Measurements from ENCODE around the gene ZBTB4. TPM values are rescaled to one million over a fixed set of nuclear protein-coding genes. Genes with fewer than 3 reads are reported as not detected.

The ZBTB4 gene
- total RNA-seq, 2 donors from 2014 or later: 50.5 to 67.3 TPM

DNA sequence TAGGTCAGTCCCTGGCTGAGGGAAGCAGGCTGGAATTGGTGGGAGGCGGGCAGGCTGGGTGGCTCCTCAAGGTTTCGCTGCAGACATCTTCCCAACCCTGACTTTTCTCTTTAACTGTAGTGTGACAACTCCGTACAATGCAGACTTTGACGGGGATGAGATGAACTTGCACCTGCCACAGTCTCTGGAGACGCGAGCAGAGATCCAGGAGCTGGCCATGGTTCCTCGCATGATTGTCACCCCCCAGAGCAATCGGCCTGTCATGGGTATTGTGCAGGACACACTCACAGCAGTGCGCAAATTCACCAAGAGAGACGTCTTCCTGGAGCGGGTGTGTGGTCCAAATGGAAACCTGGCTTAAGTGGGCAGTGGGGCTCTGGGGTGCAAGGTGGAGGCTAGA, 19.7 kb upstream of the ZBTB4 start:
- Histone ChIP-seq H3K36me3 (peaks cover 87% of the 10 kb centered on the region), H3K4me1 (peaks cover 0 to 13% of the 10 kb centered on the region in 2 donors), H3K27me3 (no peaks in the 10 kb centered on the region), H3K9me3 (no peaks in the 10 kb centered on the region), H3K4me3 (no peak overlapping the region), H3K27ac (no peak overlapping the region)
- TF ChIP-seq, protein P1, sequence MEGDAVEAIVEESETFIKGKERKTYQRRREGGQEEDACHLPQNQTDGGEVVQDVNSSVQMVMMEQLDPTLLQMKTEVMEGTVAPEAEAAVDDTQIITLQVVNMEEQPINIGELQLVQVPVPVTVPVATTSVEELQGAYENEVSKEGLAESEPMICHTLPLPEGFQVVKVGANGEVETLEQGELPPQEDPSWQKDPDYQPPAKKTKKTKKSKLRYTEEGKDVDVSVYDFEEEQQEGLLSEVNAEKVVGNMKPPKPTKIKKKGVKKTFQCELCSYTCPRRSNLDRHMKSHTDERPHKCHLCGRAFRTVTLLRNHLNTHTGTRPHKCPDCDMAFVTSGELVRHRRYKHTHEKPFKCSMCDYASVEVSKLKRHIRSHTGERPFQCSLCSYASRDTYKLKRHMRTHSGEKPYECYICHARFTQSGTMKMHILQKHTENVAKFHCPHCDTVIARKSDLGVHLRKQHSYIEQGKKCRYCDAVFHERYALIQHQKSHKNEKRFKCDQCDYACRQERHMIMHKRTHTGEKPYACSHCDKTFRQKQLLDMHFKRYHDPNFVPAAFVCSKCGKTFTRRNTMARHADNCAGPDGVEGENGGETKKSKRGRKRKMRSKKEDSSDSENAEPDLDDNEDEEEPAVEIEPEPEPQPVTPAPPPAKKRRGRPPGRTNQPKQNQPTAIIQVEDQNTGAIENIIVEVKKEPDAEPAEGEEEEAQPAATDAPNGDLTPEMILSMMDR (IDR thresholded peaks at IDR 0.05): no peak
- DNase-seq (ENCODE audit: low spot score): no peak

DNA sequence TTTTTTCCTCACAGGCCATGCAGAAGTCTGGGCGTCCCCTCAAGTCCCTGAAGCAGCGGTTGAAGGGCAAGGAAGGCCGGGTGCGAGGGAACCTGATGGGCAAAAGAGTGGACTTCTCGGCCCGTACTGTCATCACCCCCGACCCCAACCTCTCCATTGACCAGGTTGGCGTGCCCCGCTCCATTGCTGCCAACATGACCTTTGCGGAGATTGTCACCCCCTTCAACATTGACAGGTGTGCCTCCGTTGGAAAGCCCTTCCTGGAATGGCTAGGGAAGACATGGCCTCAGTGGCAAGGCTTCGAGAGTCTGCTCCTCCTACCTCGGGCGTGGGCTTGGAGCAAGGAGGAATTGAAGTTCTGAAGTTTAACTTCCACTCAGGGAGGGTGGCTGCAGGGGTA, 18.2 kb upstream of the ZBTB4 start:
- H3K4me3 ChIP-seq: no peak overlapping the region
- H3K4me1 ChIP-seq: peaks cover 0 to 25% of the 10 kb centered on the region in 2 donors
- no peak overlapping the region for H3K27ac ChIP-seq
- DNase-seq (ENCODE audit: low spot score): no peak
- TF ChIP-seq, protein P1 (IDR thresholded peaks at IDR 0.05): no peak
- H3K36me3 ChIP-seq: peaks cover 72% of the 10 kb centered on the region
- no peaks in the 10 kb centered on the region for H3K9me3 ChIP-seq
- H3K27me3 ChIP-seq: no peaks in the 10 kb centered on the region

DNA sequence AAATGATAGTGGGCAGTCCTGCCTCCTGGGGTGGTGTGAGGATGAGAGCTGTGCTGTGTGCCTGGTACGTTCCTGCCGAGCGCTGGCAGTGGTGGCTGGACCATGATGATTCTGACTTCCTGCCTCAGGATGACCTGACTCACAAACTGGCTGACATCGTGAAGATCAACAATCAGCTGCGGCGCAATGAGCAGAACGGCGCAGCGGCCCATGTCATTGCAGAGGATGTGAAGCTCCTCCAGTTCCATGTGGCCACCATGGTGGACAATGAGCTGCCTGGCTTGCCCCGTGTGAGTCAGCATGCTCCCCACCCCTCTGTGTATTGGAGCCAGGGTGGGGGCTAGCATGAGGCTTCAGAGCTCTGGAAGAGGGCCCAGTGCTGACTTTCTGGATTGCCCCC, 17.8 kb upstream of the ZBTB4 start:
- Histone ChIP-seq H3K36me3 (peaks cover 68% of the 10 kb centered on the region), H3K27ac (peak overlapping the region in 1 of 2 donors; percentile 50), H3K4me3 (no peak overlapping the region), H3K4me1 (peaks cover 0 to 27% of the 10 kb centered on the region in 2 donors), H3K27me3 (no peaks in the 10 kb centered on the region), H3K9me3 (no peaks in the 10 kb centered on the region)
- TF ChIP-seq, protein P1 (IDR thresholded peaks at IDR 0.05): no peak
- DNase-seq (ENCODE audit: low spot score): no peak

DNA sequence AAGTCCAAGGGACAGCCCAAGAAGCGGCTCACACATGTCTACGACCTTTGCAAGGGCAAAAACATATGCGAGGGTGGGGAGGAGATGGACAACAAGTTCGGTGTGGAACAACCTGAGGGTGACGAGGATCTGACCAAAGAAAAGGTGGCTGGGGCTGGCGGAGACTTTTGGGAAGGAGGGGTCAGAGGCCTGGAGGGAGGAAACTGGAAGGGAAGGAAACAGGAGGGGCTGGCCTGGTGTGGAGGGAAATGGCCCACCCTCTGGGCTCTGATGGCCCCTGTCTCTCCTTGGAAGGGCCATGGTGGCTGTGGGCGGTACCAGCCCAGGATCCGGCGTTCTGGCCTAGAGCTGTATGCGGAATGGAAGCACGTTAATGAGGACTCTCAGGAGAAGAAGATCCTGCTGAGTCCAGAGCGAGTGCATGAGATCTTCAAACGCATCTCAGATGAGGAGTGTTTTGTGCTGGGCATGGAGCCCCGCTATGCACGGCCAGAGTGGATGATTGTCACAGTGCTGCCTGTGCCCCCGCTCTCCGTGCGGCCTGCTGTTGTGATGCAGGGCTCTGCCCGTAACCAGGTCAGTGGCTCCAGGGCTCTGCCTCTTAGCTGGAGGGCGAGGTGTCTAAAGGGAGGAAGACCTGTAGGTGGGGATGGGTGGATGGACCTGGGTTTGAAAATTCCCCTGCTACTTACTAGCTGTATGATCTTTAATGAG, 17.2 kb upstream of the ZBTB4 start:
- no peaks in the 10 kb centered on the region for H3K27me3 ChIP-seq
- H3K4me3 ChIP-seq: no peak overlapping the region
- peaks cover 0 to 27% of the 10 kb centered on the region in 2 donors for H3K4me1 ChIP-seq
- TF ChIP-seq, protein P1 (IDR thresholded peaks at IDR 0.05): no peak
- H3K9me3 ChIP-seq: no peaks in the 10 kb centered on the region
- H3K27ac ChIP-seq: peak overlapping the region; percentile 29 to 50
- peaks cover 62% of the 10 kb centered on the region for H3K36me3 ChIP-seq
- no peak for DNase-seq (ENCODE audit: low spot score)

DNA sequence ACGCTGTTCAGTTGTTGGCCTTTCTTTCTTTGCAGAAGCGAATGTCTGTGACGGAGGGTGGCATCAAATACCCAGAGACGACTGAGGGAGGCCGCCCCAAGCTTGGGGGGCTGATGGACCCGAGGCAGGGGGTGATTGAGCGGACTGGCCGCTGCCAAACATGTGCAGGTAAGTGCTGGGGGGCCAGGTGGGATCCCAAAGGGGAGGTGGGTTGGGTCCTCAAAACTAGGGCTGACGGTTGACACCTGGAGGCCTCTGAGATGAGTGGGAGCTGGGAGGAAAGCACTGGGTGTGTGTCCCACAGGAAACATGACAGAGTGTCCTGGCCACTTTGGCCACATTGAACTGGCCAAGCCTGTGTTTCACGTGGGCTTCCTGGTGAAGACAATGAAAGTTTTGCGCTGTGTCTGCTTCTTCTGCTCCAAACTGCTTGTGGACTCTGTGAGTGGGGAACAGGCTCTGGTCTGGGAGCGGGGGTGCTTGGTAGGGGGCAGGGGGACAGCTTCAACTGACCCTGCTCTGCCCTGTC, 16.5 kb upstream of the ZBTB4 start:
- Histone ChIP-seq H3K4me3 (no peak overlapping the region), H3K9me3 (no peaks in the 10 kb centered on the region), H3K36me3 (peaks cover 55% of the 10 kb centered on the region), H3K27ac (peak overlapping the region; percentile 29 to 50), H3K4me1 (peaks cover 0 to 27% of the 10 kb centered on the region in 2 donors), H3K27me3 (no peaks in the 10 kb centered on the region)
- TF ChIP-seq, protein P1 (IDR thresholded peaks at IDR 0.05): no peak
- no peak for DNase-seq (ENCODE audit: low spot score)
